Measurements from ENCODE around the gene INO80.

Gene INO80

DNA sequence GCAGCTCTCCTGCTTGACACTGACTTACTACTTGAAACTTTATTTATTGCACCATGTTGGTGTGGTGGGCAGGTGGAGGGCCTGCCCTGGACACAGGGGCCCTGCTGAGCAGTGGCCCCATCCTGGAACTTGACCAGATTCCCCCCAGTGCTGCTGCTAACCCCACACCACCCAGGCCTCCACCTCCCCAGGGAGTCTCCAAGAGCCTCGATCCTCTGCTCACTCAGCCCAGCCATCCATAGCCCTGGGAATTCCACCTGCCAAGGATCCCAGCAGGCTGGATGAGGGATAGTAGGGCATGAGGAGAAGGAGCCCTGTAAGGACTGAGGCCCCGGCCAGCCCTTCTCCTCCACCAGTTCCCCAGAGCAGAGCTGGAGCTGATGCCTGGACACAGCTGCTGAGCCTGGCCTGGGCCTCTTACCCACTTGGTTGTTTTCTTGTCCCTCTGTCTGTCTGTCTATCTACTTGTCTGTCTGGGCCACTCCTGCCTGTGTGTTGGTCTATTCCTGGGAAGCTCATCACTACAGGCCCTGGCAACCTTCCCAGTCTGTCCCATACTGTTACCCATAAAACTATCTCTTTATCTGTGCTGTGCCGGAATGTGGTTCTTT is 160.0 kb downstream of the INO80 start:
- peak overlapping the region; percentile 98 for H3K4me3 ChIP-seq (ENCODE audit: low read length)
- no peak for DNase-seq (ENCODE audit: low read depth)
- TF ChIP-seq, protein P1, sequence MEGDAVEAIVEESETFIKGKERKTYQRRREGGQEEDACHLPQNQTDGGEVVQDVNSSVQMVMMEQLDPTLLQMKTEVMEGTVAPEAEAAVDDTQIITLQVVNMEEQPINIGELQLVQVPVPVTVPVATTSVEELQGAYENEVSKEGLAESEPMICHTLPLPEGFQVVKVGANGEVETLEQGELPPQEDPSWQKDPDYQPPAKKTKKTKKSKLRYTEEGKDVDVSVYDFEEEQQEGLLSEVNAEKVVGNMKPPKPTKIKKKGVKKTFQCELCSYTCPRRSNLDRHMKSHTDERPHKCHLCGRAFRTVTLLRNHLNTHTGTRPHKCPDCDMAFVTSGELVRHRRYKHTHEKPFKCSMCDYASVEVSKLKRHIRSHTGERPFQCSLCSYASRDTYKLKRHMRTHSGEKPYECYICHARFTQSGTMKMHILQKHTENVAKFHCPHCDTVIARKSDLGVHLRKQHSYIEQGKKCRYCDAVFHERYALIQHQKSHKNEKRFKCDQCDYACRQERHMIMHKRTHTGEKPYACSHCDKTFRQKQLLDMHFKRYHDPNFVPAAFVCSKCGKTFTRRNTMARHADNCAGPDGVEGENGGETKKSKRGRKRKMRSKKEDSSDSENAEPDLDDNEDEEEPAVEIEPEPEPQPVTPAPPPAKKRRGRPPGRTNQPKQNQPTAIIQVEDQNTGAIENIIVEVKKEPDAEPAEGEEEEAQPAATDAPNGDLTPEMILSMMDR (conservative IDR thresholded peaks at IDR 0.05; ENCODE audit: low read length): no peak

DNA sequence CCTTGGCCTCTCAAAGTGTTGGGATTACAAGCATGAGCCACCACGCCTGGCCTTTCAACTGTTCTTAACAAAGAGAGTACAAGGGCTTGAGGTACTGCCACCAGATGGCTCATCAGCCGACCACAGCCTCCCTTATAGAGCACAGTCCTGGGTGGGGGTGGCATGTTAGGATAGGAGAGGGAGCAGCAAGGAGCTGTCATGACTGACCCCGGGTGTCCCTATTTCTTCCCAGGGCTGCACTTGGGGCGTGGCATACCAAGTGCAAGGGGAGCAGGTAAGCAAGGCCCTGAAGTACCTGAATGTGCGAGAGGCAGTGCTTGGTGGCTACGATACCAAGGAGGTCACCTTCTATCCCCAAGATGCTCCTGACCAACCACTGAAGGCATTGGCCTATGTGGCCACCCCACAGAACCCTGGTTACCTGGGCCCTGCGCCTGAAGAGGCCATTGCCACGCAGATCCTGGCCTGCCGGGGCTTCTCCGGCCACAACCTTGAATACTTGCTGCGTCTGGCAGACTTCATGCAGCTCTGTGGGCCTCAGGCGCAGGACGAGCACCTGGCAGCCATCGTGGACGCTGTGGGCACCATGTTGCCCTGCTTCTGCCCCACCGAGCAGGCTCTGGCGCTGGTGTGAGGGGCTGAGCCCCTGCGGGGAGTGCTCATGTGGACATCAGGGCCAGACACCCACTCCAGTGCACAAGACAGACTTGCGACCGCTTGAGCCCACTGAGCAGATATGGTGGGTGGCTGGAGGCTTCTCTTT is 160.8 kb downstream of the INO80 start:
- TF ChIP-seq, protein P1 (conservative IDR thresholded peaks at IDR 0.05; ENCODE audit: low read length): no peak
- peak overlapping the region; percentile 98 for H3K4me3 ChIP-seq (ENCODE audit: low read length)
- DNase-seq (ENCODE audit: low read depth): no peak

DNA sequence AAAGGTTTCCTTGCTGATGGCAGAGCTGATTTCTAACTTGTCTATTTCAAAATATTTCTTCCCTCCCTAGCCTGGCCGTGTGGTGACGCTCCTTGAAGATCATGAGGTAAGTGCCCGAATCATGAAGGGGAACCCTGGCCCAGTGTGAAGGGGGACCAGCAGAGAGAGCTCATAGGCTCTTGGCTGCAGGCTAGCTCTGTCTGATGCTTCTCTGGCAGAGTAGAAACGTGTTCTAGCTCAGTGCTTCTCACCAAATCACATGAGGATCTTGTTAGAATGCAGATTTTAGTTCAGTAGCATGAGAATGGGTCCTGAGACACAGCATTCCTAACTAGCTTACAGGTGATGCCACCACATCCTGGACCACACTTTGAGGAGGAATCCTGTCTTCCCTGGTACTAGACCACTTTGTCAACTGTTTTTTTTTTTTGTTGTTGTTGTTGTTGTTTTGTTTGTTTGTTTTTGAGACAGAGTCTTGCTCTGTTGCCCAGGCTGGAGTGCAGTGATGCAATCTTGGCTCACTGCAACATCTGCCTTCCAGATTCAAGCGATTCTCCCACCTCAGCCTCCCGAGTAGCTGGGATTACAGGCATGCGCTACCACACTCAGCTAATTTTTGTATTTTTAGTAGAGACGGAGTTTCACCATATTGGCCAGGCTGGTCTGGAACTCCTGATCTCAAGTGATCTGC is 161.8 kb downstream of the INO80 start:
- peak overlapping the region; percentile 98 for H3K4me3 ChIP-seq (ENCODE audit: low read length)
- peak; percentile 26 for DNase-seq (ENCODE audit: low read depth)

DNA sequence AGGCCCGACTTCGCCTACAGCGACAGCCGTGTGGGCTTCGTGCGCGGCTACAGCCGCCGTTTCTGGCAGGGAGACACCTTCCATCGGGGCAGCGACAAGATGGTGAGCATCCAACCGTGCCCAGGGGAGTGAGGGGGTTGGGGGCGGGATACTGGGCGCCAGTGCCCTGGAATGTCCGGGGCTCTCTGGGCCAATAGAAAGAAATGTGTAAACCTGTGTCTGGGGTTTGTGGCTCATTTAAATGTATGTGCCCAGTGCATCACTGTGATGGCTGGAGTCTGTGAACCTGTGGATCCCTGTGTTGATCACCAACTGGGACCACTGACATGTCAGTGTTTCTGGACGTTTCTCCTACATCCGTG is 162.4 kb downstream of the INO80 start:
- peak overlapping the region; percentile 98 for H3K4me3 ChIP-seq (ENCODE audit: low read length)
- DNase-seq (ENCODE audit: low read depth): no peak
- TF ChIP-seq, protein P1 (conservative IDR thresholded peaks at IDR 0.05; ENCODE audit: low read length): no peak

DNA sequence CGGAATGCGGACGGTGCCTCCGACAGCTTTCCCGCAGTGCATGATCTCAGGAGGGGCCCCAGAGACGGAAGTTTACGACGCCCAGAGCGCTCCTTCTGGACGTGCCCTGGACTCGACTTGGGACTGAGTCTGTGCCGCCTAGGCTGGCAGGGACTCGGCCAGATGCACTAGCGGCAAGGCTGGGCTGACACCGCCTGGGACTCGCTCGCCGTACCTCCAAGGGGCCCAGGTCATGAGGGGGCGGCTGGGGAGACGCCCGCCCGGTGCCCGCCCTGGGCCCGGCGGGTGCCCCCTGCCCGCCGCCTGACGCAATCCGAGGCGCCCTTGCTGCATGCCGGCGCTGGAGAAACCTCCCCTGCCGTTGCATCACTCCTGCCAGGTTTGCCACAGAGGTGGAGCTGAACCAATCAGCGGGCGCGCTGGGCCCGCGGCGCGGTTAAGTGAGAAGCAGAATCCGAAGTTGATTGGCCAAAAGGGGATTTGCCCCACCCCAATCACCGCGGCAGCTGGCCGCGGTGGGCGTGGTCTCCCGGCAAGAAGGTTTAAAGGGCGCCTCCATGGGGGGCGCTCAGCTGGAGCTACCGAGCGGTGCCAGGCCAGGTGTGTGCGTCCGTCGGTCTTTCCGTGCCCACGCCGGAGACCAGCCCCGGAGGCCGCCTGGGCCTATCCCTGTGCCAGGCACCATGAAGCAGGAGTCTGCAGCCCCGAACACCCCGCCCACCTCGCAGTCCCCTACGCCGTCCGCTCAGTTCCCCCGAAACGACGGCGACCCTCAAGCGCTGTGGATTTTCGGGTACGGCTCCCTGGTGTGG is 163.0 kb downstream of the INO80 start, which contains the start of gene CHAC1:
Gene CHAC1 (plus strand): TSS at position 571 of the 812 bp plus-strand sequence. CDS start 113 bp downstream, at position 684.
- TF ChIP-seq, protein P1 (conservative IDR thresholded peaks at IDR 0.05; ENCODE audit: low read length): no peak

DNA sequence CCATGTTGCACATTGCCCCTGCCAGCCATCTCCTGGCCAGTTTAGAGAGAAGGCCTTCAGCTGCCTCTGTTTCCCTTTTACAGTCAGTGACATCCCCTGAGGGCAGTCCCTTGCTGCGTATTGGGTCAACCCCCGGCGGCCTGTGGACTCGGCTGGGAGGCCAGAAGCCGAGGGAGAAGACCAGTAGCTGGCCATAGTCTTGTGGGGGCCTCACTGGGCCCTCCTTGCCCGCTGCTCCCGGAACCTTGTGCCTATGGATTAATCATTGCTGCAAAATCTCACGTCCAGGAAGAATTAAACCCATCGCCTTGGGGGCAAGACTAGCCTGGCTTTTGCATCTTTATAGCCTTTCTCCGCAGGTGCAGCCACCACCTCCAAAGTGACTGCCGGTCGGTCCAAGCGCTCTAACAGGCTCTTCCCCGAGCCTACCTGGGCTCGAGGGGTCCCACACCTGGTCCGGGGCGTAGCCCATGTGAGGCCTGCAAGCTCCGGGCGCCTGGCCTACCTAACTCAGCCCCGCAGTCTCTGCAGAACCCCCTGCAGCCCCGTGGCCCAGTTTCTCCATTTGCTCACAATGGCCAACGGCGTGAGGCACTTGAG is 163.7 kb downstream of the INO80 start:
- TF ChIP-seq, protein P1 (conservative IDR thresholded peaks at IDR 0.05; ENCODE audit: low read length): no peak
- H3K4me3 ChIP-seq (ENCODE audit: low read length): peak overlapping the region; percentile 98
- DNase-seq (ENCODE audit: low read depth): no peak

More for the DNA sequence above, 163.0 kb downstream of the INO80 start, which contains the start of gene CHAC1:
- DNase-seq (ENCODE audit: low read depth): peak; percentile 97
- H3K4me3 ChIP-seq (ENCODE audit: low read length): peak within 1 kb of the TSS; percentile 98

Measured in AG10803 (cell line).